Measurements from ENCODE around the gene SPECC1L. TPM values are rescaled to one million over a fixed set of nuclear protein-coding genes. Genes with fewer than 3 reads are reported as not detected.

SPECC1L gene
- total and polyA plus RNA-seq, 10 of the 15 experiments (the other 5 are each of a cell fraction or from before 2014, with no cell fraction given) = 1.9 to 40.6 (median 19.1) TPM

DNA sequence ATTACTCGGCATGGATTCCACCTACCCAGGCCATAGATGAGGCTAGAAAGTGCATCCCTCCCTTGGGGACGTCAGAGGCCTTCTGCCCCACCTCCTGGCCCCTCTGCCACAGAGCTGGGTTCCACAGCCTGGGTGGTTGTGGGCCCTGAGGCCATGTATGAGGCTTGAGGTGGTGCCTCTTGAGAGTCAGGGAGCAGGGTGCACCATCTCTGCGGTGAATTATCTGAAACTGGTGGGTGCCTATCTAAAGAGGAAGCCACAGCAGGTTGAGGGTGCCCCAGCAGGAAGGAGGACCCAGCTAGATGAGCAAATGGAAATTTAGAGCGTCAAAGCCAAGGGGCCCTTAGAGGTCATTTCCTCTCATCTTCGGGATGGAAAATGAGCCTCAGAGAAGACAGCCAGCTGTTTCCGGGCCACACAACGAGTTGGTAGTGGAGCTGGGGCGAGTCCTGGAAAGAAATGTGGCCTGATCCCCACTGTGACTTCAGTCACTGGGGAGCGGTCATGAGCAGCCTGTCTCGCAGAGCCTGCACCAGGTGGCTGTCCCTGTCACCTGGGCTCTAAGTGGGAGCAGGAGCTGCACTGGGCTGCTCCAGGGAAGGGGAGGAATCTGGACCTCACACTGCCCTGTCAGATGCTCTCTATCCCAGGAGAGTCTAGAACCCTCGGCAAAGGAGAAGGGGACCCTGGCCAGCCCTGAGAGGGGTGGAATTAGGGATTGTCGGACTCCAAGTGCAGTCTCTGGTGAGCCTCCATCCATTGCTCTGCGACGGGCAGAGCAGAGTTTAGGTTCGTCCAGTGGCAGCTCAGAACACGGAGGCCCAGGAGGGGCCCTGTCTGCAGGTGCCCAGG lies 164.1 kb downstream of the SPECC1L start (continued):
- TF ChIP-seq NFIC (IDR thresholded peaks at IDR 0.05; ENCODE audit: low read depth, low read length) (no peak), MEF2B (IDR thresholded peaks at IDR 0.05; ENCODE audit: partially characterized antibody, poor library complexity, severe bottlenecking) (peak; percentile 88), ETV6 (conservative IDR thresholded peaks at IDR 0.05 in 1 of 2, IDR thresholded peaks at IDR 0.05 in 1 of 2; ENCODE audit: borderline replicate concordance in 1 of 2, low read depth in 1 of 2) (peak in 1 of 2 experiments; percentile 93; a peak in 2 of 4 replicates), PAX5 (IDR thresholded peaks at IDR 0.05; ENCODE audit: borderline replicate concordance, low read depth, low read length) (peak; percentile 75; the same call in 1 of the 2 replicates), NRF1 (conservative IDR thresholded peaks at IDR 0.05; ENCODE audit: low read depth, low read length) (no peak), TAF1 (IDR thresholded peaks at IDR 0.05; ENCODE audit: borderline replicate concordance, low read depth, low read length) (peak; percentile 47; the same call in 1 of the 2 replicates), CHD1 (IDR thresholded peaks at IDR 0.05; ENCODE audit: low read depth, low read length) (no peak), RELA (IDR thresholded peaks at IDR 0.05; ENCODE audit: borderline replicate concordance, partially characterized antibody) (peak; percentile 3), DPF2 (IDR thresholded peaks at IDR 0.05) (peak; percentile 80; the same call in 1 of the 2 replicates), SMAD5 (IDR thresholded peaks at IDR 0.05; ENCODE audit: low read depth) (no peak), EZH2 (IDR thresholded peaks at IDR 0.05; ENCODE audit: borderline replicate concordance, control insufficient read depth, low read depth, low read length) (no peak), EP300 (IDR thresholded peaks at IDR 0.05; ENCODE audit: borderline replicate concordance in 1 of 2, control insufficient read depth in 1 of 2, low read depth in 2 of 2, low read length in 2 of 2) (peak in 1 of 2 experiments; percentile 71; a peak in 2 of 4 replicates), RUNX3 (IDR thresholded peaks at IDR 0.05; ENCODE audit: low read length) (no peak), SMARCA5 (IDR thresholded peaks at IDR 0.05) (peak; percentile 19), MEF2A (IDR thresholded peaks at IDR 0.05; ENCODE audit: insufficient read depth, low read depth, low read length) (no peak), MTA3 (IDR thresholded peaks at IDR 0.05; ENCODE audit: borderline replicate concordance, low read length) (no peak), POLR2A (IDR thresholded peaks at IDR 0.05; ENCODE audit: low read depth, low read length) (peak; percentile 59), SP1 (IDR thresholded peaks at IDR 0.05; ENCODE audit: low read depth, low read length) (peak; percentile 71), EED (IDR thresholded peaks at IDR 0.05; ENCODE audit: low read depth) (peak; percentile 88), ZBED1 (IDR thresholded peaks at IDR 0.05; ENCODE audit: borderline replicate concordance) (peak; percentile 84; the same call in 1 of the 2 replicates)
- TF ChIP-seq, protein P1, sequence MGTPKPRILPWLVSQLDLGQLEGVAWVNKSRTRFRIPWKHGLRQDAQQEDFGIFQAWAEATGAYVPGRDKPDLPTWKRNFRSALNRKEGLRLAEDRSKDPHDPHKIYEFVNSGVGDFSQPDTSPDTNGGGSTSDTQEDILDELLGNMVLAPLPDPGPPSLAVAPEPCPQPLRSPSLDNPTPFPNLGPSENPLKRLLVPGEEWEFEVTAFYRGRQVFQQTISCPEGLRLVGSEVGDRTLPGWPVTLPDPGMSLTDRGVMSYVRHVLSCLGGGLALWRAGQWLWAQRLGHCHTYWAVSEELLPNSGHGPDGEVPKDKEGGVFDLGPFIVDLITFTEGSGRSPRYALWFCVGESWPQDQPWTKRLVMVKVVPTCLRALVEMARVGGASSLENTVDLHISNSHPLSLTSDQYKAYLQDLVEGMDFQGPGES (IDR thresholded peaks at IDR 0.05) = no peak
- TF ChIP-seq, protein P2, sequence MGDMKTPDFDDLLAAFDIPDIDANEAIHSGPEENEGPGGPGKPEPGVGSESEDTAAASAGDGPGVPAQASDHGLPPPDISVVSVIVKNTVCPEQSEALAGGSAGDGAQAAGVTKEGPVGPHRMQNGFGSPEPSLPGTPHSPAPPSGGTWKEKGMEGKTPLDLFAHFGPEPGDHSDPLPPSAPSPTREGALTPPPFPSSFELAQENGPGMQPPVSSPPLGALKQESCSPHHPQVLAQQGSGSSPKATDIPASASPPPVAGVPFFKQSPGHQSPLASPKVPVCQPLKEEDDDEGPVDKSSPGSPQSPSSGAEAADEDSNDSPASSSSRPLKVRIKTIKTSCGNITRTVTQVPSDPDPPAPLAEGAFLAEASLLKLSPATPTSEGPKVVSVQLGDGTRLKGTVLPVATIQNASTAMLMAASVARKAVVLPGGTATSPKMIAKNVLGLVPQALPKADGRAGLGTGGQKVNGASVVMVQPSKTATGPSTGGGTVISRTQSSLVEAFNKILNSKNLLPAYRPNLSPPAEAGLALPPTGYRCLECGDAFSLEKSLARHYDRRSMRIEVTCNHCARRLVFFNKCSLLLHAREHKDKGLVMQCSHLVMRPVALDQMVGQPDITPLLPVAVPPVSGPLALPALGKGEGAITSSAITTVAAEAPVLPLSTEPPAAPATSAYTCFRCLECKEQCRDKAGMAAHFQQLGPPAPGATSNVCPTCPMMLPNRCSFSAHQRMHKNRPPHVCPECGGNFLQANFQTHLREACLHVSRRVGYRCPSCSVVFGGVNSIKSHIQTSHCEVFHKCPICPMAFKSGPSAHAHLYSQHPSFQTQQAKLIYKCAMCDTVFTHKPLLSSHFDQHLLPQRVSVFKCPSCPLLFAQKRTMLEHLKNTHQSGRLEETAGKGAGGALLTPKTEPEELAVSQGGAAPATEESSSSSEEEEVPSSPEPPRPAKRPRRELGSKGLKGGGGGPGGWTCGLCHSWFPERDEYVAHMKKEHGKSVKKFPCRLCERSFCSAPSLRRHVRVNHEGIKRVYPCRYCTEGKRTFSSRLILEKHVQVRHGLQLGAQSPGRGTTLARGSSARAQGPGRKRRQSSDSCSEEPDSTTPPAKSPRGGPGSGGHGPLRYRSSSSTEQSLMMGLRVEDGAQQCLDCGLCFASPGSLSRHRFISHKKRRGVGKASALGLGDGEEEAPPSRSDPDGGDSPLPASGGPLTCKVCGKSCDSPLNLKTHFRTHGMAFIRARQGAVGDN (IDR thresholded peaks at IDR 0.05) = peak; percentile 69
- TF ChIP-seq, protein P3, sequence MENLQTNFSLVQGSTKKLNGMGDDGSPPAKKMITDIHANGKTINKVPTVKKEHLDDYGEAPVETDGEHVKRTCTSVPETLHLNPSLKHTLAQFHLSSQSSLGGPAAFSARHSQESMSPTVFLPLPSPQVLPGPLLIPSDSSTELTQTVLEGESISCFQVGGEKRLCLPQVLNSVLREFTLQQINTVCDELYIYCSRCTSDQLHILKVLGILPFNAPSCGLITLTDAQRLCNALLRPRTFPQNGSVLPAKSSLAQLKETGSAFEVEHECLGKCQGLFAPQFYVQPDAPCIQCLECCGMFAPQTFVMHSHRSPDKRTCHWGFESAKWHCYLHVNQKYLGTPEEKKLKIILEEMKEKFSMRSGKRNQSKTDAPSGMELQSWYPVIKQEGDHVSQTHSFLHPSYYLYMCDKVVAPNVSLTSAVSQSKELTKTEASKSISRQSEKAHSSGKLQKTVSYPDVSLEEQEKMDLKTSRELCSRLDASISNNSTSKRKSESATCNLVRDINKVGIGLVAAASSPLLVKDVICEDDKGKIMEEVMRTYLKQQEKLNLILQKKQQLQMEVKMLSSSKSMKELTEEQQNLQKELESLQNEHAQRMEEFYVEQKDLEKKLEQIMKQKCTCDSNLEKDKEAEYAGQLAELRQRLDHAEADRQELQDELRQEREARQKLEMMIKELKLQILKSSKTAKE (IDR thresholded peaks at IDR 0.05; ENCODE audit: low read depth, poor library complexity, severe bottlenecking) = peak; percentile 74
